GM03348 (cell line): ENCODE data around the gene ACVR1B.
A peak's percentile ranks its signal among the peaks of the same experiment; 100 is the strongest.

ENCODE experiments used
- DNase-seq: peaks from one replicate; pipeline ENCODE4 v3.0.0; 2012; ENCODE audit warnings: low spot score

Gene ACVR1B

DNA sequence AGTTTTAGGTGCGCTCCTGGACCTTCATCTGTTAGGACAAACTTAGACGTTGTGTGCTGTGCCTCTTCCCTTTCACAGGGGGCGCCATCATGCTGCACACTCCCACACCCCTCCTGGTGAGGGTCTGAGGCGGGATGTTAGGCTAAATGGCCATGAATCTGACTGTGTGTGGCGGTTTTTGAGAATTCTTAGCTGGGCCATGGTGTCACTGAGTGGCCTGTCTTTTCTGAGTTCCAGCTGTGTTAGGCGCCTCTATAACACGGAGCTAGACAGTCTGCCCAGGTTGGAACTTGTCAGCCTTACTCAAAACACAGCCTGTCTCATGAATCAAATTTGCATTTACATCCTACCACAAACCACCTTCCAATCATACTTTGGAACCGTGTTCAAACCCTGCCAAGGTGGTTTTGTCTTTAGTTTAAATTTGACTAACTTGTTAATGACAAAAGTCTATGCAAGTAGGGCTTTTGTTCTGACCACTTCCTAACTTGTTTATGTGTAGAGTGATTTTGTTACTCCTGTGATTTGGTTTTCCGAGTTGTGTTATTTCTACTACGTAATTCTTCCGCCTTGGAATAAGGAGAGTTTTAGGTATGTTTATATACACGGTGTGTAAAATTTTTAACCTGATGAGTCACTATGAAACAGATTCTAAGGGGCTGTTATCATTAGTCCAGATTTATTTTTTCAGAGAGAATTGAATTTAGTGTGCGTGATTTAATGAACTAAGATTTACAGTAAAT, 19.6 kb downstream of the ACVR1B start:
- no peak for DNase-seq

DNA sequence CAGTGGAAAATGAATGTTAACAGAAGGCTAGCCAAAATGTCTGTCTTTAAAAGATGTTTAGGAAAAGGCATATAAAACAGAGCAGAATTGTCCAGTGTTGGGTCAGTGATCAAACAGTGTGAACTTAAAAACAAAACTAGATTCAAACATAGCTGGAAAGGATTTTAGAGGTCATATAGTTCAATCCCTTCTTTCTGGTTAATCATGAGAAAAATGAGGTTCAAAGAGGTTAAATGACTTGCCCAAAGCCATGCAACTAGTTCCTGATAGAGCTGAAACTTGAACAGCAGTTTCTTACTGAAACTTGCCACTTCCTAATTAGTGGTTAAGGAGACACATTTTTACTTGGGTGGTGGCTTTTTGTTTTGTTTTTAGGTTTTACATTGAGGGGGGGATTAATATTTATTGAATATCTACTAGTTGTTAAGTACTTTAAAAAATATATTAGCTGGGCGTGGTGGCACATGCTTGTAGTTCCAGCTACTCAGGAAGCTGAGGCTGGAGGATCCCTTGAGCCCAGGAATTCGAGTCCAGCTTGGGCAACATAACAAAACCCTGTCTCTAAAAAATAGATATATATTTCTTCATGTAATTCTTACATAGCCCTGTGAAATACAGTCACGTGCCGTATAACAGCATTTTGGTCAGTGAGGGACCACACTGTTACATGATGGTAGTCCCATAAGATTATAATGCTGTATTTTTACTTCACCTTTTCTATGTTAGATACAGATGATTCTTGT, 20.4 kb downstream of the ACVR1B start:
- DNase-seq, result no peak

DNA sequence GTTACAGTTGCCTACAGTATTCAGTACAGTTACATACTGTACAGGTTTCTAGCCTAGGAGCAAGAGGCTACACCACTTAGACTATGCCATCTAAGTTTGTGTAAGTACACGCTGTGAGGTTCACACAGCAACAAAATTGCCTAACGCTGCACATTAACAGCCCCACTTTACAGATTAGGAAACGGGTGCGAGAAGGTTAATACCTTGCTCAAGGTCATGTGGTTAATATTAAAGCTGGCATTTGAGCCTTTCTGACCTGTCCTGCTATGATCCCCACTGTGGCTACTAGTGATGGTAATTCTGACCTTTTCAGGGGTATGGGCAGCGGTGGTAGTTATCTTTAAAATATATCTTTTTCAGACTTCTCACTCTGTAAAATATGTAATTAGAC, 20.9 kb downstream of the ACVR1B start:
- DNase-seq, result no peak

DNA sequence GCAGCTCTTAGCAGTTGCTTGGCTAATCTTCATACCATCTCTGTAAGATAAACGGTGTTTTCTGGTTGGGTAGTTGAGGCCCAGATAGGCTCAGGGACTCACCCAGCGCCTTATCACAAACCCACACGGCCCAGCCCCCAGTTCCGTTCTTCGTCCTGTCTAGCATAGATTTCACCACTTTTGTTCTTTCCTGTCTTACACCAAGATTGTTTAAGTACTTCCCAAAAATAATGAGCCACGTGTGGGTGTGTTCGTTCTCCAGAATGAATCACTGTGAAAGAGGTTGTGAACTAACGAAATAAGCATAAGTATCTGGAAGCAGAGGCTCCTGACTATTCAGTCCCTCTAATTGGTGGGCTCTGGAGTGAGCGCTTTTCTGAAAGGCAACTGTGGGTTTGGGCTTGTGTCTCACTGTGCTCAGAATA, 21.4 kb downstream of the ACVR1B start:
- peak; percentile 68 for DNase-seq

DNA sequence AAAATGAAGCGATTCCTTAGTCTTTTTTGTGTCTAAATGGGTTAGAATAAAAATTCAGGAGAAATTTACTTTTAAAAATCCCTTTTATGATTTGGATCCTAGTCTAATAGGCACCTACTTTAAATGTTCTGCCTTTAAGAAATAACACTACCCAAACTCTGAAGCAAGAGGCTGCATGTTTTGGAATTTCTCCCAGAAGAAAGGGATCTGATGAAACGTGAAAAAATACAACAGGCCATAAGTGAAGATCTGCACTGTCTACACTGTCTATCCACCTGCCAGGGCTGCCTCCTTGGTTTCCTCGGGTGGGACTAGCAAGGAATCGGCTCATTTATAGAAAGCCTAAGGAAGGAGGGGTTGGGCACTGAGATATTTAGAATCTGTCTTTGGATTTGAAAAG, 22.1 kb downstream of the ACVR1B start:
- DNase-seq, result peak; percentile 62

DNA sequence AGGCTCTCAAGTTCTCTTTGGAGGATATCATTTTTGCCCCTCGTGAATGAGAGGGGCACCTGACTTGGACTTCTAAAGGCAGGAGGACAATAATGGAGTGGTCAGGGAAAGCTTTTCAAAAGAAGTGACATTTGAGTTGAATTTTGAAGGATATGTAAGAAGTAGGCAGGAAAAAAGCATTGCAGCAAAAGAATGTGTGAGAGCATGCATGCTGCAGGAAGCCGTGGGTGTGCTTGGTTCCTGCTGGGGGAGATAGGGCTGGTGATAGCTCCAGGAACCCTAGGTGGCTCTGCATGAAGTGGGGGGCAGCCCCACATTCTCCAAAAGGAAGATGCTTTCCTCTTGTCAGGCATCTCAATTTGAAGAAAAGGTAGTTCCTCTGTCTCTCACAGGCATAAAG, 23.1 kb downstream of the ACVR1B start:
- no peak for DNase-seq

DNA sequence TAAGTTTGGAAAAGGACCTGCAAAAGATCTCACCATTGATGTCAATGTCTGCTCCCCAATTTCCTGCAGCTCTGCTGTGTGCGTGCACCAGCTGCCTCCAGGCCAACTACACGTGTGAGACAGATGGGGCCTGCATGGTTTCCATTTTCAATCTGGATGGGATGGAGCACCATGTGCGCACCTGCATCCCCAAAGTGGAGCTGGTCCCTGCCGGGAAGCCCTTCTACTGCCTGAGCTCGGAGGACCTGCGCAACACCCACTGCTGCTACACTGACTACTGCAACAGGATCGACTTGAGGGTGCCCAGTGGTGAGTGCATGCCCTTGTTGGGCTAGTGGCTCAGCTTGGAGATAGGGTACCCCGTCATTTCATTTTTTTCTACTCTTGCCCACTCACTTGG, 23.7 kb downstream of the ACVR1B start:
- DNase-seq, result no peak

DNA sequence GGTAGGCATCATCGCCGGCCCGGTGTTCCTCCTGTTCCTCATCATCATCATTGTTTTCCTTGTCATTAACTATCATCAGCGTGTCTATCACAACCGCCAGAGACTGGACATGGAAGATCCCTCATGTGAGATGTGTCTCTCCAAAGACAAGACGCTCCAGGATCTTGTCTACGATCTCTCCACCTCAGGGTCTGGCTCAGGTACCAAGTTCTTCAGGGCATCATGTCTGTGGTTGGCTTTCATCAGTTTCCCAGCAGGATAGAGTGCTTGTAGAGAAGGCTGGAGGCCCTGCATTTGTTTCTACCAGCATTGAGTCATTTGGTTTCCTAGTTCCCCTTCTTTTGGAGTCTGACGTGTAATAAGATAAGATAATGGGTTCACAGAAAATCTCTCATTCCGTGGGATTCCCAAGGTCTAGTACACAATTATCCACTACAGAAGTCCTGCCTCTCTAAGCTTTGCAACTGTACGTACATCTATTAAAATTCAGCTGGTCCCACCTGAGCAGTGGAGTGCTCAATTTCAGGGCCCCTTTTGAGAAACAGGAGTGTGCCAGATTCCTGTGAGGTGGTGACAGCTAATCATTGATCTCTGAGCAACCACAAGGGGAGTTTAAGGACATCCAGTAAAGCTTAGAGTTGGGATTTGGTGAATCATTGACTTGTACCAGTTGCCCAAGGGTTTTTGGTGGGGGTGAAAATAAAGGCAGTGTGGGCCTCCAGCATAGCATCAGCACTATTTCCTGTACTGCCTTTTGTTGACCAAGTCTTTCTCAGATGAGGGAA, 25.1 kb downstream of the ACVR1B start:
- DNase-seq, result no peak

DNA sequence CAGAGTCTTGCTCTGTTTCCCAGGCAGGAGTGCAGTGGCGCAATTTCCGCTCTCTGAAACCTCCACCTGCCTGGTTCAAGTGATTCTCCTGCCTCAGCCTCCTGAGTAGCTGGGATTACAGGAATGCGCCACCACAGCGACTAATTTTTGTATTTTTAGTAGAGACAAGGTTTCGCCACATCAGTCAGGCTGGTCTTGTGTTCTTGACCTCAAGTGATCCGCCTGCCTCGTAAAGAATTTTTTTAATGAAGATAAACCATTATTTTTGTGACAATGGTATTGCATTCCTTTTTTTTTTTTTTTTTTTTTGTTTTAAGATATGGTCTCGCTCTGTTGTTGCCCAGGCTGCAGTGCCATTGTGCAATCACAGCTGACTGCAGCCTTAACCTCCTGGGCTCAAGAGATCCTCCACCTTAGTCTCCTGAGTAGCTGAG, 25.8 kb downstream of the ACVR1B start:
- no peak for DNase-seq

DNA sequence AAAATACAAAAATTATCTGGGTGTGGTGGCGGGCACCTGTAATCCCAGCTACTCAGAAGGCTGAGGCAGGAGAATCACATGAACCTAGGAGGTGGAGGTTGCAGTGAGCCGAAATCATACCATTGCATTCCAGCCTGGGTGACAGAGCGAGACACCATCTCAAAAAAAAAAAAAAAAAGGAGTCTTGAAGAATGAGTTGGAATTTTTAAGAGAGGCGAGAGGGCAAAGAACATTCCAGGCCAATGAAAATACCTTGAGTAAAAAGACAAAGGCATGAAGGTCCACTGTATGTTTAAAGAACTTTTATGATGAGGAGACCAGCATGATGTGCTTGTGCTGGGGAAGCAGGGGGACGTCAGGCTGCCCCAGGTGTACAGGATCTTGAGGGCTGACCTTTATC, 27.8 kb downstream of the ACVR1B start:
- peak; percentile 36 for DNase-seq

DNA sequence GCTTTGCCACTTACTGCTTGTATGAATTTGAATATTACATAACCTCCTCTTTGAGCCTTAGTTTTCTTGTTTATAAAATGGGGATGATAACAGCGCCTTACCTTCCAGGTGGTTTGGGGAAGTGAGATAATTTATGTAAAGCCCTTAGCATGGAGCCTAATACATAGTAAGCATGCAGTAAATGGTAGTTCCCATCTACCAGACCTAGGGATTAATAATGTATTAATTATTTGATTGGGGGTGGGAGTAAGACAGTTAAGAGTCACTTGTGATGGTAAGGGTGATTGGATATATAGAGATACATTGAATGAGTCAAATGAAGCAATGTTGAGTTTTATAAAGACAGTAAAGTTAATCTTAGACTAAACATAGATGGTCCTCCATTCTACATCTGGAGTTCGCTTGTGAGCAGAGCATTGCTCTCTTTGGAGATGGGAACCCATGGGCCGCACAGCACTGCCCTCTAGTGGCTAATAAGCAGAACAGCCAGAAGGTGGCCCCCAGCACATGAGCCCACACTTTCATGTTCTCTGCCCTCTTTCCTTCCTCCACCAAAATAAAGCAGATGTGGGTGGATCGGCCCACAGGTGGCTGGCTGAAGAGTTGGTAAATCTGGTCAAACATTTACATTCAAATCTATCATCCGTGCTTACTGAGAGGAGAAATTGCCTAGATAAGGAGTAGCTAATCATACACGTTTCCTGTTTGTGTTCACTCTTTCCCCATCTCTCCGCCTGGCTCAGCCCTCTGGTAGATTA, 28.7 kb downstream of the ACVR1B start:
- DNase-seq, result peak; percentile 91

DNA sequence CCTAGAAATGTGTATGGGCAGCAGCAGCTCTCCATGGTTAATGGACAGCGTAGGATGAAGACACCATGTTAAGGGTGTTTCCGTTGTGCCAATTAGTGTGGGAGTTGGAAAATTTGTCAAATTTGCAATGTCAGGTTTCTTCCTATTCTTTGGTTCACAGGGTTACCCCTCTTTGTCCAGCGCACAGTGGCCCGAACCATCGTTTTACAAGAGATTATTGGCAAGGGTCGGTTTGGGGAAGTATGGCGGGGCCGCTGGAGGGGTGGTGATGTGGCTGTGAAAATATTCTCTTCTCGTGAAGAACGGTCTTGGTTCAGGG, 29.3 kb downstream of the ACVR1B start:
- no peak for DNase-seq

DNA sequence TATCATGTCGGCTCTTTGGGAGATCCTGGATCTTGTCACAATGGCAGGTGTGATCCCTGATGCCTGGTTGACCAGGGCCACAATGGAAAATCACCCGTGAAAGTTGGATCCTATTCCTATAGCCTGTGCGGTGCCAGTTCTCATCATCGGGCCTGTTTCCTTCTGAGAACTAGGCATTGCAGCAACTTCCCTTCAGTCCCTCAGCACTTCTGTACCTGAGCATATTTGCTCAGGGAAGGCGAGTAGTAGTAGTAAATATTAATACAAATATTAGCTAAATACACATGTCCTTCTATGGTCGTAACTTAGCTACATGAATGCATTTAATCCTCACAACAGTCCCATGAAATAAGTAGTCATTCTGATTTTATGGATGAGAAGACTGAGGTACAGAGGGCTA, 33.2 kb downstream of the ACVR1B start:
- DNase-seq, result no peak

DNA sequence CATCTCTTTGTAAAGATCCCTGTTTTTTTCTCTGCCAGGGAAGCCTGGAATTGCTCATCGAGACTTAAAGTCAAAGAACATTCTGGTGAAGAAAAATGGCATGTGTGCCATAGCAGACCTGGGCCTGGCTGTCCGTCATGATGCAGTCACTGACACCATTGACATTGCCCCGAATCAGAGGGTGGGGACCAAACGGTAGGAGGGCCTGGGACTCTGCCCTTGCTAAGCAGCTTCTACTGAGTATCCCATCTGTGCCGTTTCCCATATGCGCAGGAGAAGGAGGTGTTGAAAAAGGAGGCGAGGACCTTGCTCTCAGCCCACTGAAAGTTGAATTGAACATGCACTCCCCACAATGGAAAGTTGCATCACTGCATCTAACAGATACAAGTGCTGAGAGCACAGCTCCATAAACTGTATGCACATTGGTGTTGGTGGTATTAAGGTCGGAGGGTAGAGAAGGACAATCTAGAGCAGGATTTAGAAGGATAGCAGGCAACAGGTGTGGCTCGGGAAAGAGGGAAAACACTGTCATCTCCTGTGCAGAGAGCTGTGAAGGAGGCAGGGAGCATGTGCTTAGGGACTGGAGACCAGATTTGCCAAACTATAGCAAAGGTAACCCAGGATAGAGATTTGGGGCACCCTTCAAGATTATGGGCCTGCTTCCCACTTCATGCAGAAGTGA, 33.8 kb downstream of the ACVR1B start:
- no peak for DNase-seq

DNA sequence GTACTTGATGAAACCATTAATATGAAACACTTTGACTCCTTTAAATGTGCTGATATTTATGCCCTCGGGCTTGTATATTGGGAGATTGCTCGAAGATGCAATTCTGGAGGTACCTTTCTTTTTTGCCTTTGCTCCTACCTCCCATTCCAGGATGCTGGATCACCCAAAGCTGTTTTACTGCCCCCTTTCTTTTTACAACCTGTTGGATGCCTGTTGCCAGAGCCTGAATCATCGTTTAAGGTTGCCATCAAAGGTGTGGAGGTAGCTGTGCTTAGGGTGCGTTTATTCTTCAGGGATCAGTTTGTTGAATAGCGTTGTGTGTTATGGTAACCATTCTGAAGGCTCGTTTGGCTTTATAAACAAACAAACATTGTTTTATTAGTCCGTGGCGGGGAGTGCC, 35.3 kb downstream of the ACVR1B start:
- no peak for DNase-seq

DNA sequence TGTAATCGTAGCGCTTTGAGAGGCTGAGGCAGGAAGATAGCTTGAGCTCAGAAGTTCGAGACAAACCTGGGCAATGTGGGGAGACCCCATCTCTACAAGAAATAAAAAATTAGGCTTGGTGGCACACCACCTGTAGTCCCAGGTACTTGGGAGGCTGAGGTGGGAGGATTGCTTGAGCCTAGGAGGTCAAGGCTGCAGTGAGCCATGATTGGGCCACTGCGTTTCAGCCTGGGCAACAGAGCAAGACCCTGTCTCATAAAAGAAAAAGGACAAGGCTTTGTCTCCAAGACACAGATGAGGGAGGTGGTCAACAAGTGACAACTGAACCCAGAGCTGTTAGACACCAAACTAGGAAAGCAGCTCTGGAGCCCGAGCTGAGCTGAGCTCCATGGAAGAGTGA, 40.7 kb downstream of the ACVR1B start:
- no peak for DNase-seq

DNA sequence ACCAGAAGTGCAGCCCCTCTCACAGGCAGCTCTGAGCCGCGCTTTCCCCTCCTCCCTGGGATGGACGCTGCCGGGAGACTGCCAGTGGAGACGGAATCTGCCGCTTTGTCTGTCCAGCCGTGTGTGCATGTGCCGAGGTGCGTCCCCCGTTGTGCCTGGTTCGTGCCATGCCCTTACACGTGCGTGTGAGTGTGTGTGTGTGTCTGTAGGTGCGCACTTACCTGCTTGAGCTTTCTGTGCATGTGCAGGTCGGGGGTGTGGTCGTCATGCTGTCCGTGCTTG, 43.0 kb downstream of the ACVR1B start:
- no peak for DNase-seq

DNA sequence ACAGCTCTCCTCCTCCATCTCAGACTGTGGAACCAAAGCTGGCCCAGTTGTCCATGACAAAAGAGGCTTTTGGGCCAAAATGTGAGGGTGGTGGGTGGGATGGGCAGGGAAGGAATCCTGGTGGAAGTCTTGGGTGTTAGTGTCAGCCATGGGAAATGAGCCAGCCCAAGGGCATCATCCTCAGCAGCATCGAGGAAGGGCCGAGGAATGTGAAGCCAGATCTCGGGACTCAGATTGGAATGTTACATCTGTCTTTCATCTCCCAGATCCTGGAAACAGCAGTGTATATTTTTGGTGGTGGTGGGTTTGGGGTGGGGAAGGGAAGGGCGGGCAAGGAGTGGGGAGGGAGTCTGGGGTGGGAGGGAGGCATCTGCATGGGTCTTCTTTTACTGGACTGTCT, 43.5 kb downstream of the ACVR1B start:
- peak; percentile 88 for DNase-seq

DNA sequence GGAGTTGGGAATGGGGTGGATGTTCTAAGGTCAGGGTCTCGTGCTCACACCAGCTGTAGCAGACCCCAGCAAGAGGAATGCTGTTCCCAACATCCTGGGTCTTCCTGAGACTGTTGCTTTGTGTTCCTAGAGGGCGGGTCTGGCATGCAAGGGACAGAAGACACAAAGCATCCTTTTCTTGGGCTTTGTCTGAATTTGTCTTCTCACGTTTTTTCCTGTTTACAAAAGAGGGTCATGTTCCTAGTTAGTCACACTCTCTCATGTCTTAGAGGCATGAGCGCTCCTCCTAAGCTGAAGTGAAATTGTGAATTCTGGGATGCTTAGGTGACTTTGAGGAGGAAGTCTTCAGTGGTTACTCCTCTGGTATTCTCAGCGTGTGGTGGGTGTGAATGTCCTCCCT, 45.6 kb downstream of the ACVR1B start:
- DNase-seq, result no peak

DNA sequence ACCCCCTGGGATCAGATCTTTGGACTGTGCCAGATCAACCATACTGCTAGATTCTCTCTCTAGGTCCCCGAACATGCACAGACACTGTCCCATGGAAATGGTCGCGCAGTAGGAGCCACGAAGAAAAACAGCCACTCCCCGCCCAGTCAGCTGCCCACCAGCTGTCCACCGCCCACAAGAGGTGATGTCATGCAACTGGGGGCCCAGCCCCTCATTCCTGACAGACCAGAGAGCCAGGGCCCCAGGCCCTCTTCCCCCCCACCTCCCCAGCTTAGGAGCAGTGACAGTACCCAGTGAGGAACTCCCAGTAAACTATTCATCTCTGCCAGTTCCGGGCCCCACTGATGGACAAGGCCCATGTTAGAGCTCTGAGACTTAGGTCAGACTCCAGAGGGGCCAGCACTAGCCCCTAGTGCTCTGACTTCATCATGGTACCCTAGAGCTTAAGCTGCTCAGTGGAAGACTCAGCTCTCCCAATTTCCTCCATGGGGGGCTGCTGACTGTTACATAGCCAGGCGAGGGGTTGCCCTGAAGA, 51.6 kb downstream of the ACVR1B start:
- no peak for DNase-seq

DNA sequence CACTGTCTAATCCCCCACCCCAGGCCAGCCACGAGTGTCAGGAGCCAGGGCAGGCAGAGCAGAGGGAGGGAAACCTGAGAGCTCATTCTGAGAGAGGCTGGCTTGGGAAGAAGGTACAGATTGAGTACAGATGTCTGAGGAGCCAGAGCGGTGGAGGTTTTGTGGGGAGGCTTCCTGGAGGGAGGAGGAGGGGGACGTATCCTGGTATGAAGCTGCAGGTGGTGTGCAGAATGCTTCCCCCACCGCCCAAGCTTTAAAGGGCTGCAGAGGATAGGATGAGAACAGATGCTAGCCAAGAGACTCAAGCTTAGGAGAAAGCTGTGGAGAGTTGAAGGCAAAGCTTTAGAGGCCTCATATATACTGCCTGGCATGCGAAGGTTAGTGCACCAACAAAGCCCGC, 52.1 kb downstream of the ACVR1B start:
- no peak for DNase-seq
